ENCODE data around the gene ADAMTSL1. TPM values are rescaled to one million over a fixed set of nuclear protein-coding genes. Genes with fewer than 3 reads are reported as not detected.

The ADAMTSL1 gene
- total and polyA plus RNA-seq, 2 of the 13 experiments (the other 11 are each of a cell fraction or from before 2014, with no cell fraction given): not detected

GRCh38 chr9:18610956-18611355, 137.0 kb downstream of the ADAMTSL1 start:
- in situ Hi-C loops (cut with HindIII; ENCODE audit: extremely low pct_ligation_motif_present, low pct_unique_long_range_greater_than_20kb) (loop anchor here (10.0 kb wide), 1 partner anchor 56 kb away; no protein-coding TSS in a partner anchor), intact Hi-C loops (cut with micrococcal nuclease; ENCODE audit: unreplicated experiment) (no loop called here)
- Histone ChIP-seq H3K4me2 (ENCODE audit: low read depth, low read length) (no peak overlapping the region), H3K79me2 (ENCODE audit: insufficient read depth, low read length) (no peaks in the 10 kb centered on the region), H3K9me3 (ENCODE audit: low read length) (no peaks in the 10 kb centered on the region), H3K4me1 (ENCODE audit: insufficient read depth, low read length) (no peaks in the 10 kb centered on the region), H3K9ac (ENCODE audit: insufficient read depth, low read depth, low read length) (no peak overlapping the region), H3K27ac (ENCODE audit: extremely low read length, insufficient read depth, low read length) (no peak overlapping the region), H3K36me3 (replicated peaks in 1 of 2; ENCODE audit: control insufficient read depth in 1 of 2, insufficient read depth in 2 of 2, low read length in 2 of 2) (no peaks in the 10 kb centered on the region), H3K27me3 (ENCODE audit: control insufficient read depth in 1 of 2, insufficient read depth in 2 of 2, low read length in 2 of 2) (no peaks in the 10 kb centered on the region), H3K4me3 (replicated peaks in 1 of 3; ENCODE audit: insufficient read depth in 1 of 3, low read depth in 2 of 3, low read length in 3 of 3) (no peak overlapping the region), H4K20me1 (ENCODE audit: insufficient read depth, low read length) (no peaks in the 10 kb centered on the region), H2AFZ (ENCODE audit: low read length) (no peak overlapping the region)
- ChIA-PET POLR2A (no interaction called here), CTCF (ENCODE audit: low intra/inter-chr PET ratio, low total read pairs) (no interaction called here)
- no TSS peak for BruUV-seq (replicated peaks)
- DNase-seq (ENCODE audit: low spot score) (no peak), ATAC-seq (no peak), FAIRE-seq (no peak)
- TF ChIP-seq HIVEP1 (CRISPR knock-in tag; IDR thresholded peaks at IDR 0.05): no peak
- TF ChIP-seq CC2D1A (CRISPR knock-in tag; IDR thresholded peaks at IDR 0.05): no peak
- TF ChIP-seq ZNF609 (CRISPR knock-in tag; IDR thresholded peaks at IDR 0.05; ENCODE audit: borderline replicate concordance): no peak
- TF ChIP-seq ZNF530 (CRISPR knock-in tag; IDR thresholded peaks at IDR 0.05; ENCODE audit: low read depth): no peak
- no peak for TF ChIP-seq ZNF143 (CRISPR knock-in tag; IDR thresholded peaks at IDR 0.05)
- TF ChIP-seq ZNF766 (CRISPR knock-in tag; IDR thresholded peaks at IDR 0.05; ENCODE audit: borderline replicate concordance): no peak
- TF ChIP-seq GATA4 (IDR thresholded peaks at IDR 0.05; ENCODE audit: borderline replicate concordance, low read depth): no peak
- no peak for TF ChIP-seq ZNF460 (CRISPR knock-in tag; IDR thresholded peaks at IDR 0.05; ENCODE audit: borderline replicate concordance)
- no peak for TF ChIP-seq AFF4 (CRISPR knock-in tag; IDR thresholded peaks at IDR 0.05)
- no peak for TF ChIP-seq HNF1B (CRISPR knock-in tag; IDR thresholded peaks at IDR 0.05)
- 13% methylated on average over 3 of the region's 3 CpGs for WGBS (ENCODE audit: low lambda C conversion rate)

All from HepG2 (cell line).